IMR-90 (cell line): Measurements from ENCODE around the gene CDKAL1. TPM values are rescaled to one million over a fixed set of nuclear protein-coding genes. Genes with fewer than 3 reads are reported as not detected.
"Not testable (repeated sequence)": the region's sequence is repeated elsewhere in the genome, so short reads cannot be mapped to it uniquely, and the experiment has no call there.

ENCODE experiments used
- ATAC-seq: fragments of 200-7000 bp; cut with Tn5 transposase; 2 replicates; pipeline ENCODE4 v1.9.1; 2020; ENCODE audit warnings: low read depth, mild to moderate bottlenecking, moderate library complexity
- BruUV-seq: library from RNA; stranded (reverse); fragments of 400-500 nt; replicated peaks from 2 replicates; lab custom pipeline; 2021; lab: Mats Ljungman, UMichigan
- CTCF ChIA-PET: fragments of 300-600 bp; formaldehyde crosslinking; extraction: SDS; loops from one replicate; lab custom pipeline; 2021; ENCODE audit warnings: antibody characterized with exemption; lab: Yijun Ruan, JAX
- POLR2A ChIA-PET: fragments of 300-600 bp; sonication (Branson Sonifier 250); formaldehyde crosslinking; loops from one replicate; lab custom pipeline; 2022; ENCODE audit warnings: antibody characterized with exemption; ENCODE audit not compliant: unreplicated experiment; lab: Charles Lee
- DNase-seq: peaks from one replicate; pipeline ENCODE4 v3.0.0; 2013
- H2AFZ ChIP-seq: replicated peaks from 2 replicates; pipeline ENCODE3; 2013; ENCODE audit warnings: low read length, mild to moderate bottlenecking; ENCODE audit not compliant: poor library complexity
- H2AK5ac ChIP-seq: 2 replicates; pipeline ENCODE4 v1.6.1; 2013; ENCODE audit warnings: low read depth, low read length, inconsistent platforms
- H2AK9ac ChIP-seq: replicated peaks from 2 replicates; pipeline ENCODE3; 2013; ENCODE audit warnings: mild to moderate bottlenecking, low read depth, low read length, moderate library complexity; ENCODE audit not compliant: poor library complexity
- H2BK120ac ChIP-seq: 2 replicates; pipeline ENCODE4 v1.6.1; 2013; ENCODE audit warnings: low read depth, low read length, inconsistent platforms
- H2BK15ac ChIP-seq: 3 replicates; pipeline ENCODE4 v1.6.1; 2013; ENCODE audit warnings: low read depth, low read length, inconsistent platforms
- H2BK20ac ChIP-seq: 2 replicates; pipeline ENCODE4 v1.6.1; 2013; ENCODE audit warnings: low read depth, mild to moderate bottlenecking, inconsistent platforms, low read length, moderate library complexity
- H2BK5ac ChIP-seq: 2 replicates; pipeline ENCODE4 v1.6.1; 2013; ENCODE audit warnings: mild to moderate bottlenecking, low read depth, low read length, inconsistent platforms; ENCODE audit not compliant: poor library complexity, severe bottlenecking
- H3K14ac ChIP-seq: replicated peaks from 2 replicates; pipeline ENCODE4 v1.6.1; 2013; ENCODE audit warnings: low read depth, low read length, inconsistent platforms
- H3K18ac ChIP-seq: 2 replicates; pipeline ENCODE4 v1.6.1; 2013; ENCODE audit warnings: low read depth, low read length, control low read depth
- H3K23ac ChIP-seq: 2 replicates; pipeline ENCODE4 v1.6.1; 2013; ENCODE audit warnings: low read depth, low read length, inconsistent platforms
- H3K27ac ChIP-seq: 2 replicates; pipeline ENCODE4 v1.5.1; 2013; ENCODE audit warnings: mild to moderate bottlenecking, control low read depth, low read length; ENCODE audit not compliant: insufficient read depth
- H3K27me3 ChIP-seq: 2 replicates; pipeline ENCODE4 v1.6.1; 2013; ENCODE audit warnings: low read length; ENCODE audit not compliant: control insufficient read depth, insufficient read depth
- H3K36me3 ChIP-seq: 2 replicates; pipeline ENCODE4 v1.6.1; 2013; ENCODE audit warnings: low read length, mixed read lengths; ENCODE audit not compliant: control insufficient read depth, insufficient read depth
- H3K4ac ChIP-seq: 2 replicates; pipeline ENCODE4 v1.6.1; 2013; ENCODE audit warnings: low read depth, low read length, inconsistent platforms
- H3K4me1 ChIP-seq: 2 replicates; pipeline ENCODE4 v1.6.1; 2013; ENCODE audit warnings: low read length, mixed read lengths; ENCODE audit not compliant: control insufficient read depth, insufficient read depth
- H3K4me2 ChIP-seq: 2 replicates; pipeline ENCODE4 v1.6.1; 2013; ENCODE audit warnings: low read depth, mild to moderate bottlenecking, control low read depth, low read length, moderate library complexity
- H3K4me3 ChIP-seq: 2 replicates; pipeline ENCODE4 v1.5.1; 2013; ENCODE audit warnings: low read depth, mild to moderate bottlenecking, control low read depth, low read length, moderate library complexity; ENCODE audit not compliant: insufficient read depth
- H3K56ac ChIP-seq: 2 replicates; pipeline ENCODE4 v1.6.1; 2013; ENCODE audit warnings: low read length, inconsistent platforms; ENCODE audit not compliant: insufficient read depth; ENCODE audit errors: extremely low read depth
- H3K79me1 ChIP-seq, 2 experiments: 2 replicates each; pipeline ENCODE4 v1.6.1; 2013; ENCODE audit warnings: low read length in 2 of 2, inconsistent platforms in 1 of 2, low read depth in 1 of 2
- H3K9ac ChIP-seq: 2 replicates; pipeline ENCODE4 v1.6.1; 2013; ENCODE audit warnings: low read depth, low read length, control low read depth
- H3K9me1 ChIP-seq: 2 replicates; pipeline ENCODE4 v1.6.1; 2013; ENCODE audit warnings: low read length, inconsistent platforms; ENCODE audit not compliant: insufficient read depth
- H3K9me3 ChIP-seq: 2 replicates; pipeline ENCODE4 v1.6.1; 2013; ENCODE audit warnings: low read length; ENCODE audit not compliant: control insufficient read depth, insufficient read depth
- H4K20me1 ChIP-seq: 2 replicates; pipeline ENCODE4 v1.6.1; 2013; ENCODE audit warnings: low read length, inconsistent platforms; ENCODE audit not compliant: insufficient read depth
- H4K5ac ChIP-seq: 2 replicates; pipeline ENCODE4 v1.6.1; 2013; ENCODE audit warnings: mild to moderate bottlenecking, low read depth, low read length, control low read depth
- H4K8ac ChIP-seq, 2 experiments: 2 replicates each; pipeline ENCODE4 v1.6.1; 2013; ENCODE audit warnings: low read depth in 2 of 2, low read length in 2 of 2, control low read depth in 1 of 2, inconsistent platforms in 1 of 2
- H4K91ac ChIP-seq: 2 replicates; pipeline ENCODE4 v1.6.1; 2013; ENCODE audit warnings: low read depth, low read length, inconsistent platforms; ENCODE audit not compliant: insufficient read depth
- WGBS, 2 experiments: methylation state at CpG; one replicate each; pipeline versions ENCODE4 v1.1.5 to v1.1.7; 2013; ENCODE audit warnings: missing lambda C conversion rate in 2 of 2; ENCODE audit not compliant: insufficient read length in 1 of 2; ENCODE audit errors: extremely low coverage in 2 of 2; 5-methylcytosine and 5-hydroxymethylcytosine counted together
- dilution Hi-C: fragments of 300-500 bp; cut with HindIII; formaldehyde crosslinking; loops from one replicate; pipeline ENCODE4 v1.14.3; 2018; ENCODE audit warnings: low sequenced_read_pairs; ENCODE audit not compliant: unreplicated experiment
- in situ Hi-C: fragments of 300-500 bp; cut with MboI; formaldehyde crosslinking; loops from 3 replicates; pipeline ENCODE4 v1.14.3; 2019; ENCODE audit warnings: low sequenced_read_pairs, inconsistent platforms, mixed read lengths
- intact Hi-C: fragments of 100-400 bp; cut with micrococcal nuclease; formaldehyde crosslinking; loops from 2 replicates; pipeline ENCODE4 v1.10.0; 2022
- polyA plus RNA-seq, 3 experiments: library from polyadenylated mRNA; depleted of rRNA; stranded (reverse); fragments of >200 nt; gene quantifications; 2 replicates each; pipeline ENCODE4 v1.2.3, GENCODE V29; 2012; ENCODE audit warnings: low replicate concordance in 1 of 3
- total RNA-seq: library from RNA; depleted of rRNA; stranded (reverse); fragments of >200 nt; gene quantifications from 2 replicates; pipeline ENCODE4 v1.2.3, GENCODE V29; 2012

The CDKAL1 gene
- total and polyA plus RNA-seq, 2 of the 4 experiments (the other 2 are of a cell fraction): 3.7 to 13.1 TPM

DNA sequence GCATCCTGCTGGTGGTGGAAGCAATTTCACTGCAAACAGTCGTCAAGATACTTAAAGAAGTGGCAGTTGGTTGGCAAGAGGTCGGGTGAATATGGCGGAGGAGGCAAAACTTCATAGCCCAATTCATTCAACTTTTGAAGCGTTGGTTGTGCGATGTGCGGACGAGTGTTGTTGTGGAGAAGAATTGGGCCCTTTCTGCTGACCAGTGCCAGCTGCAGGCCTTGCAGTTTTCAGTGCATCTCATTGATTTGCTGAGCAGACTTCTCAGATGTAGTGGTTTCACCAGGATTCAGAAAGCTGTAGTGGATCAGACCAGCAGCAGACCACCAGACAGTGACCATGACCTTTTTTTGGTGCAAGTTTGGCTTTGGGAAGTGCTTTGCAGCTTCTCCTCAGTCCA, 297.0 kb downstream of the CDKAL1 start:
- H4K8ac ChIP-seq, H4K91ac ChIP-seq, H2AK9ac ChIP-seq, H3K4ac ChIP-seq, H3K9ac ChIP-seq, H3K4me3 ChIP-seq, H2BK120ac ChIP-seq, H3K79me1 ChIP-seq, in situ Hi-C loops, H3K14ac ChIP-seq, H2BK15ac ChIP-seq, BruUV-seq, H3K23ac ChIP-seq, H3K36me3 ChIP-seq, H3K4me1 ChIP-seq, H3K9me3 ChIP-seq, ATAC-seq, DNase-seq, H2AK5ac ChIP-seq, POLR2A ChIA-PET, H3K4me2 ChIP-seq, H3K9me1 ChIP-seq, H2BK5ac ChIP-seq, H2BK20ac ChIP-seq, dilution Hi-C loops, H3K56ac ChIP-seq, CTCF ChIA-PET, H3K27ac ChIP-seq, H2AFZ ChIP-seq, H4K5ac ChIP-seq, intact Hi-C loops, H3K18ac ChIP-seq, H3K27me3 ChIP-seq, H4K20me1 ChIP-seq: not testable (repeated sequence)
- WGBS, 2 experiments: no CpG with 5 or more reads among the region's 7 CpGs
